GM10266 (cell line): ENCODE measurements around the gene GABRR2.

ENCODE experiments used
- DNase-seq: peaks from one replicate; pipeline ENCODE4 v3.0.0; 2012; ENCODE audit errors: extremely low spot score
- CTCF ChIP-seq: IDR thresholded peaks from 2 replicates; pipeline ENCODE4 v1.5.1; 2012; ENCODE audit warnings: mild to moderate bottlenecking, low read depth; ENCODE audit not compliant: control insufficient read depth, insufficient read depth; ENCODE audit errors: missing control alignments

GABRR2 gene

GRCh38 chr6:89284081-89284480, 31.0 kb downstream of the GABRR2 start:
- TF ChIP-seq CTCF, result no peak
- no peak for DNase-seq

GRCh38 chr6:89282749-89283148, 32.4 kb downstream of the GABRR2 start:
- no peak for DNase-seq
- TF ChIP-seq CTCF, result no peak

- DNase-seq, result peak; percentile 83
- TF ChIP-seq CTCF, result peak; percentile 68
Observed at GRCh38 chr6:89281779-89282246, 33.3 kb downstream of the GABRR2 start.

- DNase-seq, result no peak
- TF ChIP-seq CTCF, result no peak
Observed at GRCh38 chr6:89278956-89279355, 36.1 kb downstream of the GABRR2 start.

GRCh38 chr6:89275900-89276299, 39.2 kb downstream of the GABRR2 start:
- no peak for DNase-seq
- TF ChIP-seq CTCF, result no peak

GRCh38 chr6:89273816-89274215, 41.3 kb downstream of the GABRR2 start:
- TF ChIP-seq CTCF, result no peak
- no peak for DNase-seq

- DNase-seq, result no peak
- TF ChIP-seq CTCF, result no peak
Observed at GRCh38 chr6:89272596-89272995, 42.5 kb downstream of the GABRR2 start.
